ENCODE measurements around the gene CADM4.

GRCh38 chr19:43638995-43639518, 593 bp downstream of the CADM4 start:
- no peak for TF ChIP-seq CTCF (optimal IDR thresholded peaks at IDR 0.05 in 1 of 3, IDR thresholded peaks at IDR 0.05 in 1 of 3, conservative IDR thresholded peaks at IDR 0.05 in 1 of 3; ENCODE audit: extremely low read depth in 1 of 3, insufficient read depth in 2 of 3, low read length in 3 of 3)
- TF ChIP-seq EZH2 (IDR thresholded peaks at IDR 0.05; ENCODE audit: low read length) = no peak

Measured in keratinocyte (primary cell).